Prostate gland (tissue), 2 donors: Measurements from ENCODE around the gene CITED2. TPM values are rescaled to one million over a fixed set of nuclear protein-coding genes. Genes with fewer than 3 reads are reported as not detected.
A peak's percentile ranks its signal among the peaks of the same experiment; 100 is the strongest.

Source experiments
- DNase-seq: peaks from one replicate; pipeline ENCODE4 v3.0.0-alpha.2; 2019; ENCODE audit warnings: low spot score
- H3K27ac ChIP-seq, 2 donors: fragments of 200-600 bp; sonication (generic); 2 replicates each; pipeline ENCODE4 v1.5.1; 2017 to 2019
- H3K27me3 ChIP-seq: fragments of 200-600 bp; sonication (generic); replicated peaks from 2 replicates; pipeline ENCODE4 v1.5.1; 2019; ENCODE audit not compliant: insufficient read depth
- H3K36me3 ChIP-seq, 2 donors: fragments of 200-600 bp; sonication (generic); 1 replicate in 1 of 2; 2 replicates in 1 of 2; pipeline versions ENCODE4 v1.5.1 to v1.8.1; 2017 to 2019
- H3K4me1 ChIP-seq: fragments of 200-600 bp; sonication (generic); replicated peaks from 2 replicates; pipeline ENCODE4 v1.5.1; 2019
- H3K4me3 ChIP-seq, 2 donors: fragments of 200-600 bp; sonication (generic); 2 replicates each; pipeline ENCODE4 v1.5.1; 2017 to 2019
- H3K9me3 ChIP-seq: fragments of 200-600 bp; sonication (generic); 2 replicates; pipeline ENCODE4 v1.5.1; 2017
- CTCF ChIP-seq, 4 experiments: fragments of 200-600 bp in 2 of 4; fragments of 450-650 bp in 2 of 4; sonication (generic) in 2 of 4; IDR thresholded peaks; 1 replicate in 3 of 4; 2 replicates in 1 of 4; pipeline ENCODE4 v1.5.1; 2016 to 2019; ENCODE audit warnings: antibody characterized with exemption in 4 of 4, mild to moderate bottlenecking in 2 of 4, moderate library complexity in 2 of 4
- POLR2A ChIP-seq: fragments of 450-650 bp; IDR thresholded peaks from one replicate; pipeline ENCODE4 v1.6.1; 2016; ENCODE audit warnings: antibody characterized with exemption, mild to moderate bottlenecking
- POLR2AphosphoS5 ChIP-seq: sonication (generic); formaldehyde crosslinking; IDR thresholded peaks from one replicate; pipeline ENCODE4 v1.6.1; 2017; ENCODE audit warnings: antibody characterized with exemption
- WGBS: methylation state at CpG from one replicate; pipeline ENCODE4 v1.1.5; 2018; 5-methylcytosine and 5-hydroxymethylcytosine counted together
- intact Hi-C: fragments of 100-400 bp; cut with DNase I; formaldehyde crosslinking; loops from one replicate; pipeline ENCODE4 v1.14.2; 2022
- total RNA-seq, 2 donors: library from RNA; depleted of rRNA; stranded (reverse); fragments of >200 nt; gene quantifications; one replicate each; pipeline ENCODE4 v1.1.0, GENCODE V29; 2016

Gene CITED2
- total RNA-seq, 2 donors from 2014 or later: 117 to 149 TPM

DNA sequence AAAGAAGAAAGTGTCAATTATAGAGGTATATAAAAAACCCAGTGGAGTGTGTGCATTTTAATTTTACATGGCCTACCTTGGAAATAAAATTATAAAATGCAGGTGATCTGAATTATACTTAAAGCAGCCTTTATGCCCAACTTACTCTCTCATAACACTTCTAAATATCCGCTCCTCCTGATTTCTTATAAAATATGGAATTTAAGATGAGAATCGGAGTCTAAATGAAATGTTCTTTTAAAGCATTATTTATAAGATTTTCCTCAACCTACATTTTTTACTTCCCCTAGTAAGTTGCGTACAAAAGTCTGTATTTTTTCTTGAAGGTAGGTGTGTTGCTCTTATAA is 3.5 kb downstream of the CITED2 start:
- Histone ChIP-seq H3K9me3 (no peaks in the 10 kb centered on the region), H3K4me3 (peak overlapping the region in 1 of 2 donors; percentile 84), H3K27ac (peak overlapping the region; percentile 15 to 95), H3K36me3 (no peaks in the 10 kb centered on the region), H3K4me1 (no peaks in the 10 kb centered on the region), H3K27me3 (no peaks in the 10 kb centered on the region)
- no peak for DNase-seq
- 71% methylated on average over 3 of the region's 3 CpGs for WGBS
- TF ChIP-seq POLR2AphosphoS5 (no peak), POLR2A (no peak), CTCF (IDR thresholded peaks at IDR 0.05) (no peak)
- intact Hi-C loops: loop anchor here (5.0 to 10.0 kb wide), 9 partner anchors 226 to 1884 kb away; no protein-coding TSS in a partner anchor

DNA sequence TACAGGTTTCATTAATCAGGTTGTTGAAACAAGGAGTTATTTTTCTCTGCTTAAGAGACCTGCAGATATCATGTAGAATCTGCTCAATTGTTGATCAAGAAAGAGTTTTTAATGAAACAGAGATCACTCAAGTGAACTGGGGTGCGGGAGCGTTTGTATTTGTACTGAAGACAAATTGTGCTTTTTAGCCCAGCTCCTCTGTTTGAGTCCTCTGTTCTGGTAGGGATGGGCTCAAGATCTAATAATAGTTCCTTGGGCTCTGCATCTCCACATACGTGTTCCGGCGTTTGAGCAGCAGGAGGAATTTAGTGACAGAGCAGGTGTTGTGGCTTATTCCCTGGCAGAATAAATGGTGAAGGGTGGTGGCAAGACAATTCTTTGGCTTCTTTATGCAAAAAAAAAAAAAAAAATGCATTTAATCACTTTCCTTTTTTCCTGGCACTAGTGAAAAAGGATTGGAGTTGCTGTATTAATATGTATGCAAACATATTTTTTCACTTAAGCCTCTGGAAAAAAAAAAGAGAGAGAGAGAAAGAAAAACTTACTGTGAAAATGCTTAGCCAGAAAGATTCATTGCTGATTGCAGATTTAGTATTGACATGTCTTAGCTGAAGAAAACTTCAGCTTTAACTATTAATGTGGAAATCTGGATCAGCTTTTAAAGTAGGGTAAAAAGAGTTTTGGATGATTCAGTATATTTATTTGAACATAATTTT is 4.0 kb downstream of the CITED2 start:
- H3K9me3 ChIP-seq: no peaks in the 10 kb centered on the region
- intact Hi-C loops: loop anchor here (5.0 to 10.0 kb wide), 9 partner anchors 227 to 1884 kb away; no protein-coding TSS in a partner anchor
- H3K27ac ChIP-seq: peak overlapping the region in 1 of 2 donors; percentile 15
- no peak for TF ChIP-seq CTCF (IDR thresholded peaks at IDR 0.05)
- no peak for TF ChIP-seq POLR2AphosphoS5
- TF ChIP-seq POLR2A: no peak
- H3K4me1 ChIP-seq: no peaks in the 10 kb centered on the region
- no peaks in the 10 kb centered on the region for H3K27me3 ChIP-seq
- WGBS: 8% methylated on average over 5 of the region's 5 CpGs
- no peak for DNase-seq
- H3K4me3 ChIP-seq: peak overlapping the region in 1 of 2 donors; percentile 84
- no peaks in the 10 kb centered on the region for H3K36me3 ChIP-seq

- no peak for DNase-seq
- H3K4me1 ChIP-seq: no peaks in the 10 kb centered on the region
- 8% methylated on average over 9 of the region's 9 CpGs for WGBS
- peak; percentile 37 for TF ChIP-seq POLR2AphosphoS5
- peak; percentile 45 to 82 (median 76) for TF ChIP-seq CTCF (IDR thresholded peaks at IDR 0.05)
- no peak for TF ChIP-seq POLR2A
- H3K4me3 ChIP-seq: no peak overlapping the region
- H3K27ac ChIP-seq: peak overlapping the region in 1 of 2 donors; percentile 15
- no peaks in the 10 kb centered on the region for H3K36me3 ChIP-seq
- intact Hi-C loops: loop anchor here (5.0 to 10.0 kb wide), 11 partner anchors 228 to 1885 kb away; partner anchors contain the start of genes HECA and REPS1
- no peaks in the 10 kb centered on the region for H3K27me3 ChIP-seq
- no peaks in the 10 kb centered on the region for H3K9me3 ChIP-seq
These were observed 4.7 kb downstream of the CITED2 start for GRCh38 chr6:139369568-139370282.

GRCh38 chr6:139369068-139369467 is 5.4 kb downstream of the CITED2 start:
- no peaks in the 10 kb centered on the region for H3K36me3 ChIP-seq
- no peak overlapping the region for H3K4me3 ChIP-seq
- no peak for DNase-seq
- no peaks in the 10 kb centered on the region for H3K27me3 ChIP-seq
- H3K27ac ChIP-seq: no peak overlapping the region
- H3K4me1 ChIP-seq: no peaks in the 10 kb centered on the region
- intact Hi-C loops: loop anchor here (10.0 kb wide), 2 partner anchors 234 to 384 kb away; partner anchors contain the start of genes HECA and REPS1
- WGBS: 54% methylated on average over 2 of the region's 2 CpGs
- no peaks in the 10 kb centered on the region for H3K9me3 ChIP-seq
- no peak for TF ChIP-seq POLR2AphosphoS5
- TF ChIP-seq CTCF (IDR thresholded peaks at IDR 0.05): no peak
- no peak for TF ChIP-seq POLR2A
